GM12878 (cell line): Measurements from ENCODE around the gene GABBR2. TPM values are rescaled to one million over a fixed set of nuclear protein-coding genes. Genes with fewer than 3 reads are reported as not detected.

Experiments
- BCL3 ChIP-seq: IDR thresholded peaks from 2 replicates; pipeline ENCODE4 v1.6.1; 2011; ENCODE audit warnings: borderline replicate concordance, low read depth, mild to moderate bottlenecking, moderate library complexity, low read length; ENCODE audit not compliant: insufficient read depth, poor library complexity, severe bottlenecking
- BHLHE40 ChIP-seq, 2 experiments: fragments of 450-650 bp in 1 of 2; IDR thresholded peaks; 2 replicates each; pipeline ENCODE4 v1.6.1; 2011 to 2017; ENCODE audit warnings: low read depth in 2 of 2, borderline replicate concordance in 1 of 2, improper control_type of control experiment in 1 of 2, low read length in 1 of 2, mild to moderate bottlenecking in 1 of 2
- BRCA1 ChIP-seq: IDR thresholded peaks from 2 replicates; pipeline ENCODE4 v1.6.1; 2011; ENCODE audit warnings: low read depth, low read length, improper control_type of control experiment
- CBFB ChIP-seq: IDR thresholded peaks from 2 replicates; pipeline ENCODE4 v1.6.1; 2016; ENCODE audit warnings: antibody characterized with exemption, low read depth
- DPF2 ChIP-seq: fragments of 450-650 bp; IDR thresholded peaks from 2 replicates; pipeline ENCODE4 v1.6.1; 2017; ENCODE audit warnings: mild to moderate bottlenecking
- GABPA ChIP-seq: IDR thresholded peaks from 2 replicates; pipeline ENCODE4 v1.6.1; 2014; ENCODE audit warnings: antibody characterized with exemption, low read depth, mild to moderate bottlenecking, inconsistent platforms
- JUNB ChIP-seq: IDR thresholded peaks from 2 replicates; pipeline ENCODE4 v1.6.1; 2016; ENCODE audit warnings: antibody characterized with exemption, mild to moderate bottlenecking
- MYB ChIP-seq: fragments of 150-350 bp; IDR thresholded peaks from 2 replicates; pipeline ENCODE4 v1.6.1; 2014; ENCODE audit warnings: mild to moderate bottlenecking, low read depth, low read length, borderline replicate concordance
- NFYB ChIP-seq: IDR thresholded peaks from 2 replicates; pipeline ENCODE4 v1.6.1; 2011; ENCODE audit warnings: low read depth, mild to moderate bottlenecking, low read length, improper control_type of control experiment, moderate library complexity; ENCODE audit not compliant: insufficient read depth
- PAX8 ChIP-seq: fragments of 450-650 bp; IDR thresholded peaks from 2 replicates; pipeline ENCODE4 v1.6.1; 2017; ENCODE audit warnings: mild to moderate bottlenecking, moderate library complexity
- RAD51 ChIP-seq: fragments of 450-650 bp; IDR thresholded peaks from 2 replicates; pipeline ENCODE4 v1.6.1; 2016; ENCODE audit warnings: moderate library complexity, mild to moderate bottlenecking, inconsistent platforms
- SKIL ChIP-seq: fragments of 450-650 bp; IDR thresholded peaks from 2 replicates; pipeline ENCODE4 v1.6.1; 2017; ENCODE audit warnings: mild to moderate bottlenecking, low read depth, inconsistent platforms; ENCODE audit not compliant: poor library complexity, severe bottlenecking
- ZBTB40 ChIP-seq: fragments of 450-650 bp; IDR thresholded peaks from 2 replicates; pipeline ENCODE4 v1.6.1; 2016; ENCODE audit warnings: mild to moderate bottlenecking, moderate library complexity, borderline replicate concordance
- ZNF687 ChIP-seq: fragments of 450-650 bp; IDR thresholded peaks from 2 replicates; pipeline ENCODE4 v1.6.1; 2017; ENCODE audit warnings: mild to moderate bottlenecking, moderate library complexity
- polyA plus RNA-seq, 11 experiments: library from polyadenylated mRNA; depleted of rRNA in 4 of 11; unstranded in 6 of 11; stranded (reverse) in 5 of 11; fragments of >200 nt; fragmentation: Nextera tagmentation in 4 of 11; fragmentation: Illumina TruSeq in 1 of 11; extraction: Ambion mirVana in 4 of 11; extraction: Trizol in 1 of 11; gene quantifications; 1 replicate in 1 of 11; 2 replicates in 10 of 11; pipeline versions ENCODE4 v1.2.1 to v1.2.3, GENCODE V29; 2011 to 2016; ENCODE audit warnings: inconsistent platforms in 2 of 11, missing spikeins in 2 of 11, low read depth in 1 of 11
- total RNA-seq, 4 experiments: library from RNA; depleted of rRNA in 3 of 4; stranded (reverse); fragments of >200 nt in 3 of 4; fragmentation: Illumina TruSeq in 1 of 4; extraction: Trizol in 1 of 4; gene quantifications; 2 replicates each; pipeline versions ENCODE4 v1.2.1 to v1.2.3, GENCODE V29; 2013 to 2021
- TF ChIP-seq, protein P1 (sequence below): IDR thresholded peaks from 2 replicates; pipeline ENCODE4 v1.6.1; 2012; ENCODE audit warnings: low read length, inconsistent platforms

Gene GABBR2
- total and polyA plus RNA-seq, 10 of the 15 experiments (the other 5 are each of a cell fraction or from before 2014, with no cell fraction given): 0.02 to 2.2 (median 0.06) TPM; not detected in 2

- TF ChIP-seq ZBTB40 (no peak), CBFB (no peak), RAD51 (no peak), DPF2 (no peak), PAX8 (no peak), BCL3 (no peak), NFYB (no peak), GABPA (no peak), ZNF687 (no peak), JUNB (no peak), SKIL (no peak), BRCA1 (no peak), BHLHE40 (IDR thresholded peaks at IDR 0.05; ENCODE audit: borderline replicate concordance in 1 of 2, low read depth in 2 of 2, low read length in 1 of 2) (no peak), MYB (no peak)
- TF ChIP-seq, protein P1, sequence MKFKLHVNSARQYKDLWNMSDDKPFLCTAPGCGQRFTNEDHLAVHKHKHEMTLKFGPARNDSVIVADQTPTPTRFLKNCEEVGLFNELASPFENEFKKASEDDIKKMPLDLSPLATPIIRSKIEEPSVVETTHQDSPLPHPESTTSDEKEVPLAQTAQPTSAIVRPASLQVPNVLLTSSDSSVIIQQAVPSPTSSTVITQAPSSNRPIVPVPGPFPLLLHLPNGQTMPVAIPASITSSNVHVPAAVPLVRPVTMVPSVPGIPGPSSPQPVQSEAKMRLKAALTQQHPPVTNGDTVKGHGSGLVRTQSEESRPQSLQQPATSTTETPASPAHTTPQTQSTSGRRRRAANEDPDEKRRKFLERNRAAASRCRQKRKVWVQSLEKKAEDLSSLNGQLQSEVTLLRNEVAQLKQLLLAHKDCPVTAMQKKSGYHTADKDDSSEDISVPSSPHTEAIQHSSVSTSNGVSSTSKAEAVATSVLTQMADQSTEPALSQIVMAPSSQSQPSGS: no peak
Observed at GRCh38 chr9:98619788-98620187, 88.9 kb downstream of the GABBR2 start (continued).
